PC-3 (cell line): ENCODE measurements around the gene MIOX. TPM values are rescaled to one million over a fixed set of nuclear protein-coding genes. Genes with fewer than 3 reads are reported as not detected.

Experiments
- ATAC-seq: fragments of 200-7000 bp; cut with Tn5 transposase; 2 replicates; pipeline ENCODE4 v1.9.1; 2020; ENCODE audit warnings: mild to moderate bottlenecking, moderate library complexity
- BruUV-seq: library from RNA; stranded (reverse); fragments of 400-500 nt; replicated peaks from 2 replicates; lab custom pipeline; 2021; lab: Mats Ljungman, UMichigan
- CTCF ChIA-PET: fragments of 300-600 bp; sonication (Branson Sonifier 250); formaldehyde crosslinking; loops from one replicate; lab custom pipeline; 2022; ENCODE audit warnings: antibody characterized with exemption; lab: Charles Lee
- POLR2A ChIA-PET: fragments of 300-600 bp; sonication (Branson Sonifier 250); formaldehyde crosslinking; loops from one replicate; lab custom pipeline; 2022; ENCODE audit warnings: antibody characterized with exemption; ENCODE audit not compliant: unreplicated experiment; lab: Charles Lee
- DNase-seq: peaks from one replicate; pipeline ENCODE4 v3.0.0-alpha.2; 2015
- H2AFZ ChIP-seq: fragments of 300-600 bp; sonication (generic); 2 replicates; pipeline ENCODE4 v1.6.0; 2016; ENCODE audit warnings: antibody characterized with exemption, low read length
- H3F3A ChIP-seq: fragments of 300-600 bp; sonication (generic); one replicate; pipeline ENCODE4 v1.6.0; 2017; ENCODE audit warnings: antibody characterized with exemption, low read length, control low read depth, mild to moderate bottlenecking; ENCODE audit not compliant: unreplicated experiment
- H3K27ac ChIP-seq: fragments of 300-600 bp; sonication (generic); 2 replicates; pipeline ENCODE4 v1.5.1; 2016; ENCODE audit warnings: mild to moderate bottlenecking, low read length
- H3K27me3 ChIP-seq: fragments of 300-600 bp; sonication (generic); 2 replicates; pipeline ENCODE4 v1.6.1; 2016; ENCODE audit warnings: low read length, mixed read lengths
- H3K36me3 ChIP-seq: fragments of 300-600 bp; sonication (generic); 2 replicates; pipeline ENCODE4 v1.6.1; 2016; ENCODE audit warnings: low read depth, mixed run types, low read length, mixed read lengths
- H3K4me1 ChIP-seq: fragments of 300-600 bp; sonication (generic); 2 replicates; pipeline ENCODE4 v1.5.1; 2016; ENCODE audit warnings: low read length; ENCODE audit not compliant: insufficient read depth
- H3K4me2 ChIP-seq: fragments of 300-600 bp; sonication (generic); 2 replicates; pipeline ENCODE4 v1.6.0; 2016; ENCODE audit warnings: low read length
- H3K4me3 ChIP-seq: fragments of 300-600 bp; sonication (generic); 2 replicates; pipeline ENCODE4 v1.5.1; 2016; ENCODE audit warnings: mild to moderate bottlenecking, low read length, mixed read lengths
- H3K79me2 ChIP-seq: fragments of 300-600 bp; sonication (generic); 2 replicates; pipeline ENCODE4 v1.6.1; 2017; ENCODE audit warnings: low read length, mixed read lengths
- H3K9ac ChIP-seq: fragments of 300-600 bp; sonication (generic); 2 replicates; pipeline ENCODE4 v1.6.0; 2016; ENCODE audit warnings: mild to moderate bottlenecking, low read length
- H3K9me2 ChIP-seq: fragments of 300-600 bp; sonication (generic); replicated peaks from 2 replicates; pipeline ENCODE4 v1.6.1; 2016; ENCODE audit warnings: mixed run types, low read length, mixed read lengths
- H3K9me3 ChIP-seq: fragments of 300-600 bp; sonication (generic); 2 replicates; pipeline ENCODE4 v1.6.1; 2016; ENCODE audit warnings: low read length, mixed read lengths
- H4K20me1 ChIP-seq: fragments of 300-600 bp; sonication (generic); 2 replicates; pipeline ENCODE4 v1.6.1; 2016; ENCODE audit warnings: low read length, mixed read lengths
- EZH2 ChIP-seq: fragments of 300-600 bp; sonication (generic); IDR thresholded peaks from one replicate; pipeline ENCODE4 v1.6.1; 2017; ENCODE audit warnings: antibody characterized with exemption, mild to moderate bottlenecking, low read length; ENCODE audit not compliant: unreplicated experiment
- EZH2phosphoT487 ChIP-seq: fragments of 300-600 bp; sonication (generic); IDR thresholded peaks from 2 replicates; pipeline ENCODE4 v1.6.1; 2018; ENCODE audit warnings: mild to moderate bottlenecking, antibody characterized with exemption, low read length, borderline replicate concordance
- intact Hi-C: fragments of 100-400 bp; cut with micrococcal nuclease; formaldehyde crosslinking; loops from 2 replicates; pipeline ENCODE4 v1.9.0; 2023
- total RNA-seq: library from RNA; depleted of rRNA; stranded (reverse); fragments of >200 nt; gene quantifications from 2 replicates; pipeline ENCODE4 v1.2.3, GENCODE V29; 2014
- TF ChIP-seq, protein P1 (sequence below): fragments of 300-600 bp; sonication (generic); conservative IDR thresholded peaks from 2 replicates; pipeline ENCODE4 v1.5.1; 2017; ENCODE audit warnings: antibody characterized with exemption, low read depth, mild to moderate bottlenecking, low read length

The MIOX gene
- total RNA-seq, 1 experiment from 2014 or later = not detected

DNA sequence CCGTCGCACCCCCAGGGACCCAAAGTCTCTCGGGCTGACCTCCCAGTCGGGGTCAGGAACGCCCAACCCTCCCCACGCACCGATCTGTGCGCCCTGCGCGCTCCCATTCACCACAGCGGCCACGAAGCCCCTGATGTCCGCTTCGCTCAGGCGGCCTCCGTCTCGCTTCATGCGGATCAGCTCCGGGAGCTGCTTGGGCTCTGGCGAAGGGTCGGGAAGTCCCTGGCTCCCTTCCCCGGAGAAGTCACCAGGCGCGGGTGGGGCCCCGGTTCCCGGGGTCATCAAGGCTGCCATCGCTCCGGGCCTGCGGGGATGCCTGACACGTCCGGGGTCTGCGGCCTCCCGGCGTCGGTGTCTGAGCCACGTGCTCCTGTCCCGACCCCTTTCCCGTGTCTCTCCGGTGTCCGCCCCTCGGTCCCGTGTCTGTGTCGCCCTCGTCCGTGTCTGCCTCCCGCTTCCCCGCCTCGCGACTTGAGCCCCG is 42.8 kb downstream of the MIOX start:
- Histone ChIP-seq H3K4me1 (peaks cover 12% of the 10 kb centered on the region; the same call in 1 of the 2 replicates), H3K27me3 (no peaks in the 10 kb centered on the region), H3K9ac (peak overlapping the region; percentile 90; the same call in 1 of the 2 replicates), H3K9me2 (no peaks in the 10 kb centered on the region), H3K4me2 (peak overlapping the region; percentile 100), H3K4me3 (peak overlapping the region; percentile 78; the same call in 1 of the 2 replicates), H3K79me2 (peaks cover 11% of the 10 kb centered on the region), H2AFZ (peak overlapping the region; percentile 81; the same call in 1 of the 2 replicates), H3F3A (no peaks in the 10 kb centered on the region), H3K36me3 (no peaks in the 10 kb centered on the region), H4K20me1 (no peaks in the 10 kb centered on the region), H3K9me3 (no peaks in the 10 kb centered on the region), H3K27ac (no peak overlapping the region)
- BruUV-seq = TSS peak; percentile 23
- ChIA-PET CTCF (no interaction called here), POLR2A (no interaction called here)
- intact Hi-C loops = loop anchor here (5.0 kb wide), 2 partner anchors 33 to 93 kb away; partner anchors contain the start of gene SYCE3
- DNase-seq = no peak
- no peak for TF ChIP-seq EZH2phosphoT487
- TF ChIP-seq, protein P1, sequence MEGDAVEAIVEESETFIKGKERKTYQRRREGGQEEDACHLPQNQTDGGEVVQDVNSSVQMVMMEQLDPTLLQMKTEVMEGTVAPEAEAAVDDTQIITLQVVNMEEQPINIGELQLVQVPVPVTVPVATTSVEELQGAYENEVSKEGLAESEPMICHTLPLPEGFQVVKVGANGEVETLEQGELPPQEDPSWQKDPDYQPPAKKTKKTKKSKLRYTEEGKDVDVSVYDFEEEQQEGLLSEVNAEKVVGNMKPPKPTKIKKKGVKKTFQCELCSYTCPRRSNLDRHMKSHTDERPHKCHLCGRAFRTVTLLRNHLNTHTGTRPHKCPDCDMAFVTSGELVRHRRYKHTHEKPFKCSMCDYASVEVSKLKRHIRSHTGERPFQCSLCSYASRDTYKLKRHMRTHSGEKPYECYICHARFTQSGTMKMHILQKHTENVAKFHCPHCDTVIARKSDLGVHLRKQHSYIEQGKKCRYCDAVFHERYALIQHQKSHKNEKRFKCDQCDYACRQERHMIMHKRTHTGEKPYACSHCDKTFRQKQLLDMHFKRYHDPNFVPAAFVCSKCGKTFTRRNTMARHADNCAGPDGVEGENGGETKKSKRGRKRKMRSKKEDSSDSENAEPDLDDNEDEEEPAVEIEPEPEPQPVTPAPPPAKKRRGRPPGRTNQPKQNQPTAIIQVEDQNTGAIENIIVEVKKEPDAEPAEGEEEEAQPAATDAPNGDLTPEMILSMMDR = no peak
- TF ChIP-seq EZH2 = no peak
- ATAC-seq = no peak

DNA sequence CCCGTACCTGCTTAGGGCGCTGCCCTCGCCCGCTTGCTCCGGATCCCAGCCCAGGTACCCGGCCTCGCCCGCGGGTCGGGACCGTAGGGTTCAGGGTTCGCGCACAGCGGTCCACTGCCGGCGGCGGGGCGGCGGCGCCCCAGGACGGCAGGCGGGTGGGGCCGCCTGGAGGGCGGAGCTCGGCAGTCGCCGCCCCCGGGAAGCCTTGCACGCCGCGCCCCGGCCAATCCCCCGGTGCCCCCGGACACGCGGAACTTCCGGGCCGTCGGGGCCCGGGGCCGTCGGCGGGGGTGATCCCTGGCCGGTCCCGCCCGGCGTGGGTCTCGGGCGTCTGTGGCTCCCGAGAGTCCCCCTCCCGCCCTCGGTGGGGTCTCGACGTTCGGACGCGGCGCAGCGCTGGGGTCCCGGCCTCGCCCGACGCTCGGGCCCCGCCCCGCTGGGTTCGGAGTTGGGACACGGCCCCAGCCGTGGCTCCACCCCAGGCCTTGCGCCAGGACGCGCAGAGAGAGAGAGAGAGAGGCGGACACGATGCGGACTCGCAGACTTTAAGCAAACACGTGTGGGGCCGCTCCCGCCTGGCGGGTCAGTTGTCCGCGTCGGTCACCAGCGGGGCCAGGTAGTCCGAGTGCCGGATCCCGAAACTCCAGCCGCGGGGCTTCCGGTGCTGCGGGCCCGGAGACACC is 43.4 kb downstream of the MIOX start, which contains the start of gene TYMP:
Gene TYMP (minus strand): TSS at position 116 of the 683 bp plus-strand sequence. CDS start 303 bp downstream, outside the sequence.
- intact Hi-C loops = loop anchor here (5.0 kb wide), 2 partner anchors 32 to 92 kb away; partner anchors contain the start of gene SYCE3

More for the DNA sequence above, 43.4 kb downstream of the MIOX start, which contains the start of gene TYMP:
- TF ChIP-seq, protein P1 = no peak
- no peak for TF ChIP-seq EZH2phosphoT487
- TF ChIP-seq EZH2 = no peak
- Histone ChIP-seq H3K9me2 (no peaks in the 10 kb centered on the region), H3K9me3 (no peaks in the 10 kb centered on the region), H3K4me2 (peak within 1 kb of the TSS; percentile 100), H3K27me3 (no peaks in the 10 kb centered on the region), H3K9ac (peak within 1 kb of the TSS; percentile 90), H3K4me1 (peaks cover 10% of the 10 kb centered on the region; the same call in 1 of the 2 replicates), H4K20me1 (no peaks in the 10 kb centered on the region), H2AFZ (peak within 1 kb of the TSS; percentile 81), H3K27ac (peak within 1 kb of the TSS; percentile 75), H3K79me2 (peaks cover 6% of the 10 kb centered on the region; the same call in 1 of the 2 replicates), H3F3A (no peaks in the 10 kb centered on the region), H3K4me3 (peak within 1 kb of the TSS; percentile 78), H3K36me3 (no peaks in the 10 kb centered on the region)
- POLR2A ChIA-PET = no interaction called here
- peak; percentile 68 for DNase-seq
- BruUV-seq = TSS peak; percentile 40
- ATAC-seq = peak; percentile 27
- CTCF ChIA-PET = no interaction called here
